ENCODE measurements around the gene SETBP1. TPM values are rescaled to one million over a fixed set of nuclear protein-coding genes. Genes with fewer than 3 reads are reported as not detected.

Gene SETBP1
- total and polyA plus RNA-seq, 2 of the 13 experiments (the other 11 are each of a cell fraction or from before 2014, with no cell fraction given) = 0.18 to 0.65 TPM

- BruUV-seq (replicated peaks) = no TSS peak
- no peak overlapping the region for H3K9ac ChIP-seq (ENCODE audit: insufficient read depth, low read depth, low read length)
- H3K4me3 ChIP-seq (replicated peaks in 1 of 3; ENCODE audit: insufficient read depth in 1 of 3, low read depth in 2 of 3, low read length in 3 of 3) = no peak overlapping the region
- DNase-seq (ENCODE audit: low spot score) = no peak
- in situ Hi-C loops (cut with HindIII; ENCODE audit: extremely low pct_ligation_motif_present, low pct_unique_long_range_greater_than_20kb) (no loop called here), intact Hi-C loops (cut with micrococcal nuclease; ENCODE audit: unreplicated experiment) (no loop called here)
- no peaks in the 10 kb centered on the region for H3K9me3 ChIP-seq (ENCODE audit: low read length)
- CTCF ChIA-PET (ENCODE audit: low intra/inter-chr PET ratio, low total read pairs) = no interaction called here
- no peaks in the 10 kb centered on the region for H3K4me1 ChIP-seq (ENCODE audit: insufficient read depth, low read length)
- H2AFZ ChIP-seq (ENCODE audit: low read length) = no peak overlapping the region
- no peak for FAIRE-seq
- no peaks in the 10 kb centered on the region for H3K27me3 ChIP-seq (ENCODE audit: control insufficient read depth in 1 of 2, insufficient read depth in 2 of 2, low read length in 2 of 2)
- no peak for ATAC-seq
- H3K79me2 ChIP-seq (ENCODE audit: insufficient read depth, low read length) = no peaks in the 10 kb centered on the region
- no peaks in the 10 kb centered on the region for H3K36me3 ChIP-seq (replicated peaks in 1 of 2; ENCODE audit: control insufficient read depth in 1 of 2, insufficient read depth in 2 of 2, low read length in 2 of 2)
- TF ChIP-seq ZBTB7B (CRISPR knock-in tag; IDR thresholded peaks at IDR 0.05) (no peak), ZBTB37 (CRISPR knock-in tag; IDR thresholded peaks at IDR 0.05) (no peak), HOMEZ (CRISPR knock-in tag; IDR thresholded peaks at IDR 0.05; ENCODE audit: low read depth) (no peak), HIVEP1 (CRISPR knock-in tag; IDR thresholded peaks at IDR 0.05) (no peak), ZNF773 (CRISPR knock-in tag; IDR thresholded peaks at IDR 0.05; ENCODE audit: borderline replicate concordance) (no peak), ZBTB20 (CRISPR knock-in tag; IDR thresholded peaks at IDR 0.05; ENCODE audit: borderline replicate concordance, low read depth) (no peak), ZNF407 (CRISPR knock-in tag; IDR thresholded peaks at IDR 0.05; ENCODE audit: not compliant biosample characterization) (no peak), ZSCAN30 (CRISPR knock-in tag; IDR thresholded peaks at IDR 0.05) (no peak)
- POLR2A ChIA-PET = no interaction called here
- H3K4me2 ChIP-seq (ENCODE audit: low read depth, low read length) = no peak overlapping the region
- 32% methylated on average over 3 of the region's 3 CpGs for WGBS (ENCODE audit: low lambda C conversion rate)
- H3K27ac ChIP-seq (ENCODE audit: extremely low read length, insufficient read depth, low read length) = no peak overlapping the region
- H4K20me1 ChIP-seq (ENCODE audit: insufficient read depth, low read length) = no peaks in the 10 kb centered on the region
Measured at GRCh38 chr18:44742718-44743311, 62.1 kb downstream of the SETBP1 start.
